ENCODE measurements around the gene CAMK1D.

DNA sequence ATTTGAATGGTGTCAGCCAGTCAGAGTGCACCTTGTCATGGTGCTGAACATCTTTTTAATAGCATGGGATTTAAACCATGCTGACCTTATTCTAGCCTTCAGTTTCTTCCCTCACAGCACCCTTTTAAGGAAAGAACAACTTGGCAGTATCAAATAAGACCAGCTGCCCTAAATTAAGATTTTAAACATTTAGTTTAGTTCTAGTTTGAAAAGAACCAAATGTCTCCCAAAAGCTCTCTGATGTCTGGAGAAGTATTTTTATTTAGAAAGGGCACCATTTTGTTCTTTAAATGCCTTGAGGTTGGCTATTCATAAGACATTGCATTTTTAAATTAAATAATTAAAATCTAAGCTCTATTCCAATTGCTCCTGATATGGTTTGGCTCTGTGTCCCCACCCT lies 531.1 kb downstream of the CAMK1D start:
- TF ChIP-seq, protein P1, sequence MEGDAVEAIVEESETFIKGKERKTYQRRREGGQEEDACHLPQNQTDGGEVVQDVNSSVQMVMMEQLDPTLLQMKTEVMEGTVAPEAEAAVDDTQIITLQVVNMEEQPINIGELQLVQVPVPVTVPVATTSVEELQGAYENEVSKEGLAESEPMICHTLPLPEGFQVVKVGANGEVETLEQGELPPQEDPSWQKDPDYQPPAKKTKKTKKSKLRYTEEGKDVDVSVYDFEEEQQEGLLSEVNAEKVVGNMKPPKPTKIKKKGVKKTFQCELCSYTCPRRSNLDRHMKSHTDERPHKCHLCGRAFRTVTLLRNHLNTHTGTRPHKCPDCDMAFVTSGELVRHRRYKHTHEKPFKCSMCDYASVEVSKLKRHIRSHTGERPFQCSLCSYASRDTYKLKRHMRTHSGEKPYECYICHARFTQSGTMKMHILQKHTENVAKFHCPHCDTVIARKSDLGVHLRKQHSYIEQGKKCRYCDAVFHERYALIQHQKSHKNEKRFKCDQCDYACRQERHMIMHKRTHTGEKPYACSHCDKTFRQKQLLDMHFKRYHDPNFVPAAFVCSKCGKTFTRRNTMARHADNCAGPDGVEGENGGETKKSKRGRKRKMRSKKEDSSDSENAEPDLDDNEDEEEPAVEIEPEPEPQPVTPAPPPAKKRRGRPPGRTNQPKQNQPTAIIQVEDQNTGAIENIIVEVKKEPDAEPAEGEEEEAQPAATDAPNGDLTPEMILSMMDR (IDR thresholded peaks at IDR 0.05): no peak
- TF ChIP-seq POLR2AphosphoS5 (IDR thresholded peaks at IDR 0.05): no peak
- TF ChIP-seq POLR2A (IDR thresholded peaks at IDR 0.05): no peak
